ENCODE results near the gene RASA2. TPM values are rescaled to one million over a fixed set of nuclear protein-coding genes. Genes with fewer than 3 reads are reported as not detected.

The RASA2 gene
- total RNA-seq, 6 donors from 2014 or later = 11.7 to 41.5 (median 21.3) TPM

GRCh38 chr3:141643391-141643790 lies 156.6 kb downstream of the RASA2 start:
- H3K9me3 ChIP-seq = no peaks in the 10 kb centered on the region
- no peak overlapping the region for H3K4me3 ChIP-seq
- TF ChIP-seq POLR2A (IDR thresholded peaks at IDR 0.05) (no peak), EP300 (IDR thresholded peaks at IDR 0.05) (no peak), POLR2AphosphoS5 (IDR thresholded peaks at IDR 0.05) (no peak), CTCF (IDR thresholded peaks at IDR 0.05) (no peak)
- ATAC-seq (ENCODE audit: low FRiP score in 2 of 2) = no peak
- H3K27ac ChIP-seq = no peak overlapping the region
- DNase-seq = no peak
- H3K4me1 ChIP-seq = peaks cover 0 to 5% (median 2%) of the 10 kb centered on the region in 4 donors
- no peaks in the 10 kb centered on the region for H3K27me3 ChIP-seq
- no peaks in the 10 kb centered on the region for H3K36me3 ChIP-seq

GRCh38 chr3:141643796-141644195 lies 157.0 kb downstream of the RASA2 start:
- 53 to 72% methylated on average over 1 of the region's 1 CpG for WGBS, 2 donors
- ATAC-seq (ENCODE audit: low FRiP score in 2 of 2) (no peak), DNase-seq (no peak)
- peaks cover 0 to 5% (median 2%) of the 10 kb centered on the region in 4 donors for H3K4me1 ChIP-seq
- H3K36me3 ChIP-seq = no peaks in the 10 kb centered on the region
- H3K4me3 ChIP-seq = no peak overlapping the region
- no peaks in the 10 kb centered on the region for H3K27me3 ChIP-seq
- no peaks in the 10 kb centered on the region for H3K9me3 ChIP-seq
- H3K27ac ChIP-seq = no peak overlapping the region
- TF ChIP-seq CTCF (IDR thresholded peaks at IDR 0.05) (no peak), EP300 (IDR thresholded peaks at IDR 0.05) (no peak), POLR2A (IDR thresholded peaks at IDR 0.05) (no peak), POLR2AphosphoS5 (IDR thresholded peaks at IDR 0.05) (no peak)

- H3K27ac ChIP-seq = no peak overlapping the region
- H3K36me3 ChIP-seq = no peaks in the 10 kb centered on the region
- ATAC-seq (ENCODE audit: low FRiP score in 2 of 2) (peak; percentile 89 to 92), DNase-seq (peak; percentile 90 to 92)
- no peaks in the 10 kb centered on the region for H3K9me3 ChIP-seq
- H3K4me1 ChIP-seq = peaks cover 0 to 5% (median 2%) of the 10 kb centered on the region in 4 donors
- TF ChIP-seq CTCF (IDR thresholded peaks at IDR 0.05) (peak; percentile 58 to 74 (median 70)), POLR2A (IDR thresholded peaks at IDR 0.05) (no peak)
- H3K4me3 ChIP-seq = no peak overlapping the region
- WGBS, 2 donors = 27 to 37% methylated on average over 5 of the region's 5 CpGs
- H3K27me3 ChIP-seq = no peaks in the 10 kb centered on the region
Measured at GRCh38 chr3:141644931-141645330, 158.1 kb downstream of the RASA2 start.

GRCh38 chr3:141646760-141647561 lies 160.1 kb downstream of the RASA2 start:
- H3K4me3 ChIP-seq = no peak overlapping the region
- ATAC-seq (ENCODE audit: low FRiP score in 2 of 2) = peak; percentile 79 to 93
- H3K27me3 ChIP-seq = no peaks in the 10 kb centered on the region
- no peaks in the 10 kb centered on the region for H3K9me3 ChIP-seq
- H3K36me3 ChIP-seq = no peaks in the 10 kb centered on the region
- TF ChIP-seq CTCF (IDR thresholded peaks at IDR 0.05) (no peak), POLR2A (IDR thresholded peaks at IDR 0.05) (no peak), EP300 (IDR thresholded peaks at IDR 0.05) (no peak), POLR2AphosphoS5 (IDR thresholded peaks at IDR 0.05) (no peak)
- no peak overlapping the region for H3K27ac ChIP-seq
- 70 to 74% methylated on average over 8 of the region's 8 CpGs for WGBS, 2 donors
- H3K4me1 ChIP-seq = peaks cover 0 to 5% (median 2%) of the 10 kb centered on the region in 4 donors
- DNase-seq = peak in 1 of 2 donors; percentile 55

- no peak for ATAC-seq (ENCODE audit: low FRiP score in 2 of 2)
- 53 to 91% methylated on average over 3 of the region's 3 CpGs for WGBS, 2 donors
Measured at GRCh38 chr3:141647562-141647915, 160.7 kb downstream of the RASA2 start.

More at GRCh38 chr3:141647562-141647915, 160.7 kb downstream of the RASA2 start:
- Histone ChIP-seq H3K36me3 (no peaks in the 10 kb centered on the region), H3K4me3 (no peak overlapping the region), H3K9me3 (no peaks in the 10 kb centered on the region), H3K4me1 (peaks cover 0 to 5% (median 2%) of the 10 kb centered on the region in 4 donors), H3K27ac (no peak overlapping the region), H3K27me3 (no peaks in the 10 kb centered on the region)
- TF ChIP-seq EP300 (IDR thresholded peaks at IDR 0.05) (no peak), CTCF (IDR thresholded peaks at IDR 0.05) (no peak), POLR2A (IDR thresholded peaks at IDR 0.05) (no peak), POLR2AphosphoS5 (IDR thresholded peaks at IDR 0.05) (no peak)
- no peak for DNase-seq

Data from upper lobe of left lung (tissue), 6 donors.